Fibroblast of lung (primary cell): ENCODE data around the gene PXDN. TPM values are rescaled to one million over a fixed set of nuclear protein-coding genes. Genes with fewer than 3 reads are reported as not detected.
A peak's percentile ranks its signal among the peaks of the same experiment; 100 is the strongest.
"Not testable (repeated sequence)": the region's sequence is repeated elsewhere in the genome, so short reads cannot be mapped to it uniquely, and the experiment has no call there.

Experiments used
- DNase-seq, 2 donors: peaks; one replicate each; pipeline versions ENCODE4 v3.0.0 to v3.0.0-alpha.2; 2010; ENCODE audit warnings: low read depth in 2 of 2
- H2AFZ ChIP-seq: 2 replicates; pipeline ENCODE4 v1.5.1; 2012; ENCODE audit warnings: low read length, control low read depth, inconsistent platforms
- H3K27ac ChIP-seq: 2 replicates; pipeline ENCODE4 v1.5.1; 2011; ENCODE audit warnings: low read length, control low read depth; ENCODE audit not compliant: insufficient read depth
- H3K27me3 ChIP-seq: 2 replicates; pipeline ENCODE4 v1.5.1; 2011; ENCODE audit warnings: mild to moderate bottlenecking, low read length; ENCODE audit not compliant: control insufficient read depth, insufficient read depth
- H3K36me3 ChIP-seq: 2 replicates; pipeline ENCODE4 v1.5.1; 2011; ENCODE audit warnings: low read length; ENCODE audit not compliant: control insufficient read depth, insufficient read depth
- H3K4me1 ChIP-seq: 2 replicates; pipeline ENCODE4 v1.5.1; 2011; ENCODE audit warnings: low read length; ENCODE audit not compliant: control insufficient read depth, insufficient read depth; ENCODE audit errors: extremely low read depth
- H3K4me2 ChIP-seq: 2 replicates; pipeline ENCODE4 v1.5.1; 2011; ENCODE audit warnings: low read length, control low read depth; ENCODE audit not compliant: insufficient read depth; ENCODE audit errors: extremely low read depth
- H3K4me3 ChIP-seq, 4 experiments: fragments of 200-600 bp in 1 of 4; sonication (generic) in 1 of 4; replicated peaks in 1 of 4; 2 replicates each; pipeline ENCODE4 v1.5.1; 2011 to 2016; ENCODE audit warnings: low read length in 4 of 4, low read depth in 3 of 4, mild to moderate bottlenecking in 3 of 4, control low read depth in 2 of 4, inconsistent platforms in 1 of 4, mixed read lengths in 1 of 4; ENCODE audit not compliant: insufficient read depth in 1 of 4; ENCODE audit errors: control extremely low read depth in 1 of 4
- H3K79me2 ChIP-seq: 2 replicates; pipeline ENCODE4 v1.5.1; 2012; ENCODE audit warnings: mild to moderate bottlenecking, low read length, inconsistent platforms; ENCODE audit not compliant: control insufficient read depth, insufficient read depth
- H3K9ac ChIP-seq: 2 replicates; pipeline ENCODE4 v1.5.1; 2011; ENCODE audit warnings: mild to moderate bottlenecking, low read length, control low read depth; ENCODE audit not compliant: insufficient read depth
- H3K9me3 ChIP-seq: 2 replicates; pipeline ENCODE4 v1.5.1; 2012; ENCODE audit warnings: low read depth, low read length; ENCODE audit not compliant: control insufficient read depth, insufficient read depth
- H4K20me1 ChIP-seq: 2 replicates; pipeline ENCODE4 v1.5.1; 2011; ENCODE audit warnings: low read length; ENCODE audit not compliant: control insufficient read depth, insufficient read depth; ENCODE audit errors: extremely low read depth
- EZH2 ChIP-seq: IDR thresholded peaks from 2 replicates; pipeline ENCODE4 v1.5.1; 2012; ENCODE audit warnings: low read length, control low read depth, mild to moderate bottlenecking; ENCODE audit errors: missing control alignments
- polyA plus RNA-seq, 2 donors: library from polyadenylated mRNA; depleted of rRNA in 1 of 2; stranded (reverse) in 1 of 2; unstranded in 1 of 2; fragments of >200 nt; gene quantifications; 2 replicates each; pipeline ENCODE4 v1.2.1, GENCODE V29; 2011 to 2012; ENCODE audit warnings: missing spikeins in 1 of 2
- total RNA-seq: library from RNA; depleted of rRNA; stranded (reverse); fragments of >200 nt; gene quantifications from 2 replicates; pipeline ENCODE4 v1.2.1, GENCODE V29; 2014
- TF ChIP-seq, protein P1 (sequence below), 2 donors: IDR thresholded peaks in 1 of 2; conservative IDR thresholded peaks in 1 of 2; 1 replicate in 1 of 2; 2 replicates in 1 of 2; pipeline ENCODE4 v1.5.1; 2011 to 2012; ENCODE audit warnings: low read length in 2 of 2, control low read depth in 1 of 2, inconsistent platforms in 1 of 2, low read depth in 1 of 2, mild to moderate bottlenecking in 1 of 2

PXDN gene
- total and polyA plus RNA-seq, 2 donors (not counting 1 experiment from before 2014, with no cell fraction given) = 153 to 298 TPM

- Histone ChIP-seq H3K9me3 (no peaks in the 10 kb centered on the region), H3K36me3 (no peaks in the 10 kb centered on the region), H3K79me2 (no peaks in the 10 kb centered on the region), H3K4me2 (peak overlapping the region; percentile 25), H2AFZ (no peak overlapping the region), H3K27ac (no peak overlapping the region), H3K9ac (no peak overlapping the region), H4K20me1 (no peaks in the 10 kb centered on the region), H3K4me3 (no peak overlapping the region), H3K27me3 (no peaks in the 10 kb centered on the region), H3K4me1 (peaks cover 8% of the 10 kb centered on the region)
- peak; percentile 72 to 91 for DNase-seq
- no peak for TF ChIP-seq EZH2
- TF ChIP-seq, protein P1, sequence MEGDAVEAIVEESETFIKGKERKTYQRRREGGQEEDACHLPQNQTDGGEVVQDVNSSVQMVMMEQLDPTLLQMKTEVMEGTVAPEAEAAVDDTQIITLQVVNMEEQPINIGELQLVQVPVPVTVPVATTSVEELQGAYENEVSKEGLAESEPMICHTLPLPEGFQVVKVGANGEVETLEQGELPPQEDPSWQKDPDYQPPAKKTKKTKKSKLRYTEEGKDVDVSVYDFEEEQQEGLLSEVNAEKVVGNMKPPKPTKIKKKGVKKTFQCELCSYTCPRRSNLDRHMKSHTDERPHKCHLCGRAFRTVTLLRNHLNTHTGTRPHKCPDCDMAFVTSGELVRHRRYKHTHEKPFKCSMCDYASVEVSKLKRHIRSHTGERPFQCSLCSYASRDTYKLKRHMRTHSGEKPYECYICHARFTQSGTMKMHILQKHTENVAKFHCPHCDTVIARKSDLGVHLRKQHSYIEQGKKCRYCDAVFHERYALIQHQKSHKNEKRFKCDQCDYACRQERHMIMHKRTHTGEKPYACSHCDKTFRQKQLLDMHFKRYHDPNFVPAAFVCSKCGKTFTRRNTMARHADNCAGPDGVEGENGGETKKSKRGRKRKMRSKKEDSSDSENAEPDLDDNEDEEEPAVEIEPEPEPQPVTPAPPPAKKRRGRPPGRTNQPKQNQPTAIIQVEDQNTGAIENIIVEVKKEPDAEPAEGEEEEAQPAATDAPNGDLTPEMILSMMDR (conservative IDR thresholded peaks at IDR 0.05 in 1 of 2, IDR thresholded peaks at IDR 0.05 in 1 of 2; ENCODE audit: low read depth in 1 of 2, low read length in 2 of 2) = no peak
These were observed 118.9 kb downstream of the PXDN start for GRCh38 chr2:1625281-1626001.

DNA sequence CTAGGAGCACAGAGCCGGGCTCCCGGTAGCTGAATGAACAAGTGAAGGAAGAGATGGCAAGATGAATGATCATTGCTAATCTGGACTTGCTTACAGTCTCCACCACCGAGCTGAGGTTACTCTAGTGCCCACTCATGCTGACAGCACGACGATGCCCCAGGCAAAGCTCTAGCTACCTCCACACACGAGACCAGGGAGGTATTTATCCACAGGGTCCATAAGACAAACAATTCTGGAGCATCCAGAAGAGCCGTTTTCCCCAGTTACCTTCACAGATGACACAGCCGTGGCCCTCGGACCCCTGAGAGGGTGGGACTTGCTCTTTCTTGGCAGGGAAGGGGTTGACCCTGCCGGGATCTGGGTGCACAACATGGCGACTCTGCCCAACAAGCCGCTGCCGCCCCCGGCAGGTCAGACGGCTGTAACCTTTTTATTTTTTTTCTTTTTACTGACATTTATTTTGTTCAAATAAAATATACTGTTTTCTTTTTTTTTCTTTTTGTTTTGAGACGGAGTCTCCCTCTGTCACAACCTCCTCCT is 120.3 kb downstream of the PXDN start:
- no peaks in the 10 kb centered on the region for H3K9me3 ChIP-seq

GRCh38 chr2:1622521-1623200 is 121.7 kb downstream of the PXDN start:
- H3K4me1 ChIP-seq = peaks cover 7% of the 10 kb centered on the region
- no peak overlapping the region for H3K9ac ChIP-seq
- H3K4me3 ChIP-seq = no peak overlapping the region
- no peaks in the 10 kb centered on the region for H3K27me3 ChIP-seq
- no peak overlapping the region for H2AFZ ChIP-seq
- no peak for DNase-seq
- H3K79me2 ChIP-seq = no peaks in the 10 kb centered on the region
- H3K9me3 ChIP-seq = no peaks in the 10 kb centered on the region
- no peak overlapping the region for H3K4me2 ChIP-seq
- no peaks in the 10 kb centered on the region for H4K20me1 ChIP-seq
- no peaks in the 10 kb centered on the region for H3K36me3 ChIP-seq
- H3K27ac ChIP-seq = no peak overlapping the region
- no peak for TF ChIP-seq EZH2
- TF ChIP-seq, protein P1 (conservative IDR thresholded peaks at IDR 0.05 in 1 of 2, IDR thresholded peaks at IDR 0.05 in 1 of 2; ENCODE audit: low read depth in 1 of 2, low read length in 2 of 2) = no peak

More for the DNA sequence above, 120.3 kb downstream of the PXDN start:
- no peak for DNase-seq
- no peak overlapping the region for H3K4me2 ChIP-seq
- H3K79me2 ChIP-seq = no peaks in the 10 kb centered on the region
- H3K36me3 ChIP-seq = no peaks in the 10 kb centered on the region
- no peak overlapping the region for H3K9ac ChIP-seq
- no peak overlapping the region for H2AFZ ChIP-seq
- no peak overlapping the region for H3K27ac ChIP-seq
- no peaks in the 10 kb centered on the region for H4K20me1 ChIP-seq
- TF ChIP-seq EZH2 = no peak
- TF ChIP-seq, protein P1 (conservative IDR thresholded peaks at IDR 0.05 in 1 of 2, IDR thresholded peaks at IDR 0.05 in 1 of 2; ENCODE audit: low read depth in 1 of 2, low read length in 2 of 2) = no peak
- H3K4me3 ChIP-seq = no peak overlapping the region
- no peaks in the 10 kb centered on the region for H3K27me3 ChIP-seq
- peaks cover 7% of the 10 kb centered on the region for H3K4me1 ChIP-seq

GRCh38 chr2:1621976-1622375 is 122.3 kb downstream of the PXDN start:
- H3K36me3 ChIP-seq, DNase-seq, H3K79me2 ChIP-seq, H3K9me3 ChIP-seq, H3K4me2 ChIP-seq, H2AFZ ChIP-seq, H3K4me1 ChIP-seq, H3K4me3 ChIP-seq, H4K20me1 ChIP-seq, H3K9ac ChIP-seq, H3K27ac ChIP-seq, H3K27me3 ChIP-seq: not testable (repeated sequence)
